ENCODE data around the gene MYLK. TPM values are rescaled to one million over a fixed set of nuclear protein-coding genes. Genes with fewer than 3 reads are reported as not detected.

The MYLK gene
- polyA plus RNA-seq, 1 donor, result 296 TPM

DNA sequence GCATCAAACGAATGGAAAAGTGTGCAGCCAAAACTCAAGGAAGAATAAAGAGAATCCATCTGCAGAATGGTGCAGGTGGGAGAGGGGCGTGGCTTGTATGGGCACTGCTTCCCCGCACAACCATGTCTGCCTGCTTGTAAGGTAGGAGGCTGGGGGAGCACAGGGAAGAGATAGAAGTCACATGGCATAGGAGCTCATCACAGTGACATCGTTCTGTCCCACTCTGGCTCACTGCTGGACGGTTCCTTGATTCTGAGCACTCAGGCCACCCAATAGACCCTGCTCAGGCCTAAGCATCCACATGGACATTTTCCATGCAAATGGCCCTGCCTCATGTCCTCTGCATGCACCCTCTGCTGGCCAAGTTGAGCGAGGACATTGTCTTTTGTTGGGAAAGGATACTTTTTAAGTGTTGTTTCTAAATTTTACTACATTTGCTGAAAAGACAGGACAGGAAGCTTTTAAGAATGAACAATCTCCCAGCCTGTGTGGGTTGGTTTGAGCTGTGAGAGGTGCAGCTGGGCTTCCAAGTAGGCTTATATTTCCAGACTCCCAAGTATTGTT, 3.1 kb downstream of the MYLK start:
- Histone ChIP-seq H3K27ac (ENCODE audit: low read length) (no peak overlapping the region), H3K4me3 (ENCODE audit: low read length) (no peak overlapping the region), H3K27me3 (ENCODE audit: control insufficient read depth, insufficient read depth, low read length) (peaks cover 42% of the 10 kb centered on the region), H3K4me1 (ENCODE audit: control insufficient read depth, insufficient read depth, low read length) (peaks cover 3% of the 10 kb centered on the region), H3K9me3 (ENCODE audit: control insufficient read depth, low read depth, low read length) (no peaks in the 10 kb centered on the region), H3K36me3 (ENCODE audit: control insufficient read depth, insufficient read depth, low read length) (no peaks in the 10 kb centered on the region)
- peak in 1 of 2 donors; percentile 10 for DNase-seq
- WGBS (ENCODE audit: insufficient coverage, low lambda C conversion rate), result 83% methylated on average over 1 of the region's 6 CpGs

DNA sequence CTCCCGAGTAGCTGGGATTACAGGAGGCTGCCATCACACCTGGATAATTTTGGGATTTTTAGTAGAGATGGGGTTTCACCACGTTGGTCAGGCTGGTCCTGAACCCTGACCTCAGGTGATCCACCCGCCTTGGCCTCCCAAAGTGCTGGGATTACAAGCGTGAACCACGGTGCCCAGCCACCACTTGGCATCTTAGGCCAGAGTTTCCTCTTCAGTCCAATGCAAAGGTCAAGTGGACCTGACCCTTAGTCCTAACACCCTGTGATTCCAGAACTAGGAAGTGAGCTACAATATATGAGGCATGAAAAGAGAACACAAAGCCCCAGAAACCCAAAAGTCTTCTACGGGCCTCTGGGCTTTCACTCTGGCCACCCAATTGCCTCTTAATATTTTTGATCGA, 5.3 kb downstream of the MYLK start:
- no peak for DNase-seq
- Histone ChIP-seq H3K27me3 (ENCODE audit: control insufficient read depth, insufficient read depth, low read length) (peaks cover 27% of the 10 kb centered on the region), H3K36me3 (ENCODE audit: control insufficient read depth, insufficient read depth, low read length) (no peaks in the 10 kb centered on the region), H3K27ac (ENCODE audit: low read length) (no peak overlapping the region), H3K4me1 (ENCODE audit: control insufficient read depth, insufficient read depth, low read length) (peaks cover 2% of the 10 kb centered on the region), H3K4me3 (ENCODE audit: low read length) (no peak overlapping the region), H3K9me3 (ENCODE audit: control insufficient read depth, low read depth, low read length) (no peaks in the 10 kb centered on the region)
- 100% methylated on average over 1 of the region's 7 CpGs for WGBS (ENCODE audit: insufficient coverage, low lambda C conversion rate)

DNA sequence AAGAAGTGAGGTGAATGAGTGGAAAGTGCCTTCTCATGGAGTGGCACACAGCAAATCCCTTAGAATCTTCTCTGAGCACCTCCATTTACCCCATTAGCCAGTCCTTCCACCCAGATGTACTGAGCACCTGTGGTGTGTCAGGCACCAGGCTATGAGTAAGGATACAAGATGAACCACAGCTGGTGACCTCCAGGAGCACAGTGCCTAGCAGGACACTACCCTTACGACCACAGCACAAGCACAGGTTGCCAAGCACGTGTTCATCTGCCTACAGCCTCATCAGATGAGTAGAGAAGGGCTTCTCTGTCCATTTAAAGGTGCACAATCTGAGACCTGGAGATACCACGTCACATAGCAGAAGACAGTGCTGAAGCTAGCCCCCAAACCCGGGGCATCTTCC, 6.2 kb downstream of the MYLK start:
- no peak overlapping the region for H3K4me3 ChIP-seq (ENCODE audit: low read length)
- no peaks in the 10 kb centered on the region for H3K4me1 ChIP-seq (ENCODE audit: control insufficient read depth, insufficient read depth, low read length)
- DNase-seq, result no peak
- H3K27ac ChIP-seq (ENCODE audit: low read length), result no peak overlapping the region
- H3K36me3 ChIP-seq (ENCODE audit: control insufficient read depth, insufficient read depth, low read length), result no peaks in the 10 kb centered on the region
- H3K9me3 ChIP-seq (ENCODE audit: control insufficient read depth, low read depth, low read length), result no peaks in the 10 kb centered on the region
- H3K27me3 ChIP-seq (ENCODE audit: control insufficient read depth, insufficient read depth, low read length), result peaks cover 19% of the 10 kb centered on the region
- WGBS (ENCODE audit: insufficient coverage, low lambda C conversion rate), result 100% methylated on average over 1 of the region's 4 CpGs

DNA sequence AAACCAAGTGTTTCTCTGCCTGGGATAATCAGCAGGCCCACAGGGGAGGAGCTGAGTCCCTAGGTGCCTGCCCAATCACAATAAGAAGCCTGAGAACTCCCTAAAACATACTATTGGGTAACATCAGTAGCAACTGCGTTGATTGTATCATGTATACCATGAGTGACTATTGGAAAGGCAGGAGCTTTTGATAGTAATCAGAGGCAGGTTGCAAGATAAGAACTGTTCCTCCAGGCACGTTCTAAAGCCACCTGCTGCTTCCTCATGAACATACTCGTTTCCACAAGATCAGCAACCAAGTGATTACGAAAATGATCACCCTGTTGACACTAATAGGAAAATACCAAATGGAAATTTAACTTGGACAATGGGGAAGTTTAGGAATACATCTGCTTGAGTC, 6.7 kb downstream of the MYLK start:
- Histone ChIP-seq H3K36me3 (ENCODE audit: control insufficient read depth, insufficient read depth, low read length) (no peaks in the 10 kb centered on the region), H3K27me3 (ENCODE audit: control insufficient read depth, insufficient read depth, low read length) (peaks cover 14% of the 10 kb centered on the region), H3K27ac (ENCODE audit: low read length) (no peak overlapping the region), H3K4me1 (ENCODE audit: control insufficient read depth, insufficient read depth, low read length) (no peaks in the 10 kb centered on the region), H3K9me3 (ENCODE audit: control insufficient read depth, low read depth, low read length) (no peaks in the 10 kb centered on the region), H3K4me3 (ENCODE audit: low read length) (no peak overlapping the region)
- no peak for DNase-seq
- no CpG with 5 or more reads among the region's 4 CpGs for WGBS (ENCODE audit: insufficient coverage, low lambda C conversion rate)

DNA sequence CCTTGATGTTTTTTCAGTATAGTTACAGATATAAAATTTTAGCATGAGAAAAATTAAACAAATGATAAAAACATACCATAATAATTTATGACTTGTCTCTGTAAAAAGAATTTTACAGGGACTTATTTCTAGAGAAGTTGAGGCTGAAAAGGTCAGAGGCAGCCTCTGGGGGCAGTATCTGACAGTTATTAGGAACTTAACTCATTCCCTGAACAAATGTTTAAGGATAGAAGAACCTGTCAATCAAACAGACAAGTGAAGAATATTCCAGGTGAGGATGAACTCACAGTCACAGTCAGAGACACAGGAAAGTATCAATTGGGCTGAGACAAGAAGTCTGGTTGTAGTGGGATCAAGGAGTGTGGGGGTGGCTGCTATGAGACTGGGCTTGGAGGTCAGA, 7.3 kb downstream of the MYLK start:
- no peaks in the 10 kb centered on the region for H3K4me1 ChIP-seq (ENCODE audit: control insufficient read depth, insufficient read depth, low read length)
- H3K27me3 ChIP-seq (ENCODE audit: control insufficient read depth, insufficient read depth, low read length), result peaks cover 11% of the 10 kb centered on the region
- no peaks in the 10 kb centered on the region for H3K36me3 ChIP-seq (ENCODE audit: control insufficient read depth, insufficient read depth, low read length)
- H3K4me3 ChIP-seq (ENCODE audit: low read length), result no peak overlapping the region
- H3K27ac ChIP-seq (ENCODE audit: low read length), result no peak overlapping the region
- H3K9me3 ChIP-seq (ENCODE audit: control insufficient read depth, low read depth, low read length), result no peaks in the 10 kb centered on the region
- DNase-seq, result no peak

DNA sequence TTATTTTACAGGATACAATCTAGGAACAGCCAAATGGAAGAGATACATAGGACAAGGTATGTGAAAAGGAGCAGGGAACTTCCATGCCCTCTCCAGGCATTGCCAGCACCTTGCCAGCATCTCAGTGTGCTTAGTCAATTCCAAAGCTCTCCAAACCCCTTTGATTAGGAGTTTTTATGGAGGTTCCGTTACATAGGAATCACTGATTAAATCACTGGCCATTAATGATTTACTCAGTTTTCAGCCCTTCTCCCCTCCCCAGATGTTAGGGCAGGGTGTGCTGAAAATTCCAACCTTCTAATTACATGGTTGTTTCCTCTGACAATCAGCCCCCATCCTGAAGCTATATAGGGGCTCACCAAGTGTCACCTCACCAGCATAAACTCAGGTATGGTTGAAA, 11.5 kb downstream of the MYLK start:
- no peak for DNase-seq
- Histone ChIP-seq H3K4me1 (ENCODE audit: control insufficient read depth, insufficient read depth, low read length) (no peaks in the 10 kb centered on the region), H3K36me3 (ENCODE audit: control insufficient read depth, insufficient read depth, low read length) (no peaks in the 10 kb centered on the region), H3K4me3 (ENCODE audit: low read length) (no peak overlapping the region), H3K27ac (ENCODE audit: low read length) (no peak overlapping the region), H3K9me3 (ENCODE audit: control insufficient read depth, low read depth, low read length) (no peaks in the 10 kb centered on the region), H3K27me3 (ENCODE audit: control insufficient read depth, insufficient read depth, low read length) (no peaks in the 10 kb centered on the region)
- no CpG with 5 or more reads among the region's 1 CpG for WGBS (ENCODE audit: insufficient coverage, low lambda C conversion rate)

DNA sequence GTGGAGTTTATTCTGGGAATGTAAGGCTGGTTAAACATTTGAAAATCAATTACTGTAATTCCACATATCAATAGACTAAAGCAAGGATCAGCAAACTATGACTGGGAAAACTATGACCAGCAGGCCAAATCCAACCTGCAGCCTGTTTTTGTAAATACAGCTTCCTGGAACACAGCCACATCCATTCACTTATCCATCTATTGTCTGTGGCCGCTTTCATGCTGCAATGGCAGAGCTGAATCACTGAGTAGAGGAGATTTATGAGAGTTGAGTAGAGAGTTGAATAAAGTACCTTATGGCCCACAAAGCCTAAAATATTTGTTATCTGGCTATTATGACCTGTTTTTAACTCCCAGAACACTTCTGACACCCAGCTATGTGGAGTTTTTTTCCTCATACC, 12.2 kb downstream of the MYLK start:
- DNase-seq, result no peak
- Histone ChIP-seq H3K27ac (ENCODE audit: low read length) (no peak overlapping the region), H3K4me3 (ENCODE audit: low read length) (no peak overlapping the region), H3K4me1 (ENCODE audit: control insufficient read depth, insufficient read depth, low read length) (no peaks in the 10 kb centered on the region), H3K36me3 (ENCODE audit: control insufficient read depth, insufficient read depth, low read length) (no peaks in the 10 kb centered on the region), H3K9me3 (ENCODE audit: control insufficient read depth, low read depth, low read length) (no peaks in the 10 kb centered on the region), H3K27me3 (ENCODE audit: control insufficient read depth, insufficient read depth, low read length) (no peaks in the 10 kb centered on the region)
- WGBS (ENCODE audit: insufficient coverage, low lambda C conversion rate), result no CpG with 5 or more reads among the region's 1 CpG

DNA sequence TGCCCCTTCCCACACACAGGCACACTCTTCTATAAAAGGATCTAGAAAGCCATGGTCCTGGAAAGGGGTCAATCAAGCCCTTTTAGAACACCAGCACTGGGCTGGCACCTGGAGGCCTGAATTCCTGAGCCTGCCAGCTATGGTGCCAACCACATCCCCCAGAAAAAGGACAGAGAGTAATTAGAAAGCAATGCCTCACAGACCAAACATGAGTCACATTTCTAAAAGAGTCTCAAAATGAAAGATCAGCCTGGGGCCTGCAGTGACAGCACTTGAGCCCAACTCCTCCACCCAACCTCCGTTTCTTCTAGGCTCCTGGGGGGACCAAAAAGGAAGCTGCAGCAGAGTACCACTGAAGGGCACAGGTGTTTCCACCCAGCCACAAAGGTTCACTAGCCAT, 14.1 kb downstream of the MYLK start:
- no CpG with 5 or more reads among the region's 1 CpG for WGBS (ENCODE audit: insufficient coverage, low lambda C conversion rate)
- DNase-seq, result no peak
- Histone ChIP-seq H3K4me1 (ENCODE audit: control insufficient read depth, insufficient read depth, low read length) (no peaks in the 10 kb centered on the region), H3K4me3 (ENCODE audit: low read length) (no peak overlapping the region), H3K36me3 (ENCODE audit: control insufficient read depth, insufficient read depth, low read length) (no peaks in the 10 kb centered on the region), H3K27me3 (ENCODE audit: control insufficient read depth, insufficient read depth, low read length) (no peaks in the 10 kb centered on the region), H3K9me3 (ENCODE audit: control insufficient read depth, low read depth, low read length) (no peaks in the 10 kb centered on the region), H3K27ac (ENCODE audit: low read length) (no peak overlapping the region)

DNA sequence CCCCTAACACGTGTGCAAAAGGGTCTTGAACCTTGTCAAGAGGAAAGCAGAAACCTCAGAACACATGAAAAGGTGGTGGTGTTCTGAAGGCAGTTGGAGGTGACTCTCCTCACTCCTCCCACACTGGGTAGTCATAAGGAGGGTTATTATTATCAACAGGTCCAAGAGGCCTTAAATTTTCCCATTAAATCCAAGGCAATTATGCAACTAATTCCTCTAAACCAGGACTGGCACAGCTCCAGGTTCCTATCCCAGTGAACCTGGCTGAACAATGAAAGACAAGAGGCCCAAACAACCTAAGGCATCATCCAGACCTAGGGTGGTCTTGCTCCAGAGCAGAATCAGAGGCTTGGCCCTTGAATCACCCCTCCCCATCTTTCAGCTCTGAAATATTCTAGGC, 15.0 kb downstream of the MYLK start:
- Histone ChIP-seq H3K4me1 (ENCODE audit: control insufficient read depth, insufficient read depth, low read length) (no peaks in the 10 kb centered on the region), H3K9me3 (ENCODE audit: control insufficient read depth, low read depth, low read length) (no peaks in the 10 kb centered on the region), H3K4me3 (ENCODE audit: low read length) (no peak overlapping the region), H3K36me3 (ENCODE audit: control insufficient read depth, insufficient read depth, low read length) (no peaks in the 10 kb centered on the region), H3K27ac (ENCODE audit: low read length) (no peak overlapping the region), H3K27me3 (ENCODE audit: control insufficient read depth, insufficient read depth, low read length) (no peaks in the 10 kb centered on the region)
- no CpG with 5 or more reads among the region's 1 CpG for WGBS (ENCODE audit: insufficient coverage, low lambda C conversion rate)
- DNase-seq, result no peak

DNA sequence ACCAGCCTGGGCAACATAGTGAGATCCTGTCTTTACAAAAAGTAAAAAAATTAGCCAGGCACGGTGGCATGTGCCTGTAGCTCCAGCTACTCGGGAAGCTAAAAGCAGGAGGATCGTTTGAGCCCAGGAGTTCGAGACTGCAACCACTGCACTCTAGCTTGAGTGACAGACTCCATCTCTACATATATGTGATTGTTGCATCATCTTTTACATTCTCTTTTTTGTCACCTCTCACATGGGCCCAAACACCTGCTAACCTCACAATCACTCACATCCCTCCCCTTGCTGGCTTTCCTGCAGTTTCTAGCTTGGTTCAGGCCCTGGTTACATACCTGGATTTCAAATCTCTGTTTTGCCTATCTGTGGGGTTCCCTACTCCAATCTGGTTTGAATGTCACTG, 19.4 kb downstream of the MYLK start:
- Histone ChIP-seq H3K36me3 (ENCODE audit: control insufficient read depth, insufficient read depth, low read length) (no peaks in the 10 kb centered on the region), H3K4me1 (ENCODE audit: control insufficient read depth, insufficient read depth, low read length) (no peaks in the 10 kb centered on the region), H3K27me3 (ENCODE audit: control insufficient read depth, insufficient read depth, low read length) (no peaks in the 10 kb centered on the region), H3K4me3 (ENCODE audit: low read length) (no peak overlapping the region), H3K9me3 (ENCODE audit: control insufficient read depth, low read depth, low read length) (no peaks in the 10 kb centered on the region), H3K27ac (ENCODE audit: low read length) (no peak overlapping the region)
- DNase-seq, result no peak
- WGBS (ENCODE audit: insufficient coverage, low lambda C conversion rate), result no CpG with 5 or more reads among the region's 4 CpGs

DNA sequence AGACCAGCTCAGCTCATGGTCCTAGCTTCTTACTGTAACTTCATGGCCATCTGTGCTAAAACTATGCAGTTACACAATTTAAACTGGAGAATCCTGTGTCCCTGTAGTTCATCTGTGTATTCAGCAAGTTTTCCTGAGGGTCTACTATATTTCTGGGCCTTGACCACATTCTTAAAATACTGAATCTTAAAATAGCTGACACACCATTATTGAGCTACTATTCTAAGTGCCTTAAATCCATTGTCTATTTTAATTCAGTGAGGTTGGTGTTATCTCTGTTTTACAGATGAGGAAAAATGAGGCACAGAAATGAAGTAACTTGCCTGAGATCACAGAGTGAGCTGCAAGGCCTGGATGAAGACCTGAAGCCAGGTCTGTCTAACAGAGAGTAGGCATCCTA, 22.0 kb downstream of the MYLK start:
- Histone ChIP-seq H3K36me3 (ENCODE audit: control insufficient read depth, insufficient read depth, low read length) (no peaks in the 10 kb centered on the region), H3K27me3 (ENCODE audit: control insufficient read depth, insufficient read depth, low read length) (no peaks in the 10 kb centered on the region), H3K27ac (ENCODE audit: low read length) (no peak overlapping the region), H3K4me3 (ENCODE audit: low read length) (no peak overlapping the region), H3K9me3 (ENCODE audit: control insufficient read depth, low read depth, low read length) (no peaks in the 10 kb centered on the region), H3K4me1 (ENCODE audit: control insufficient read depth, insufficient read depth, low read length) (no peaks in the 10 kb centered on the region)
- no peak for DNase-seq
